Left forelimb (tissue), 1 donor: ENCODE measurements around the gene WDR77.

Experiments used
- DNase-seq: peaks from one replicate; pipeline ENCODE4 v3.0.0-alpha.2; 2018; ENCODE audit warnings: low spot score

Gene WDR77

DNA sequence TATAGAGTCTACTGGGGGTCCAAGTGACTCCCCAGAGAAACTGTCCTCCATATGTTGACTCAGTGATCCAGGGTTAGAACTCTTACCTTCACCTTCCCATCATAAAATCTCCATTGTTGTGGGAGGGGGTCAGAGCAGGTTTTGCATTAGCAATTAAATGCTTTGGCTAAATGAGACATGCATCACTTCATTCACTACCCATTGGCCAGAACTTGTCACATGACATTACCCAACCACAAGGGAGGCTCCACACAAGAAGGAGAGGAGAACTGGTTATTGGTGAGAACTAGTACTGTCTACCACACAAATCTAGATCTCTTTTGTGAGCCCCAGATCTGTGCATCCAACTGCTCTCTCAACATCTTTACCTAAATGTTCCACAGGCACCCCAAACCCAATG is 20.5 kb upstream of the WDR77 start:
- no peak for DNase-seq

DNA sequence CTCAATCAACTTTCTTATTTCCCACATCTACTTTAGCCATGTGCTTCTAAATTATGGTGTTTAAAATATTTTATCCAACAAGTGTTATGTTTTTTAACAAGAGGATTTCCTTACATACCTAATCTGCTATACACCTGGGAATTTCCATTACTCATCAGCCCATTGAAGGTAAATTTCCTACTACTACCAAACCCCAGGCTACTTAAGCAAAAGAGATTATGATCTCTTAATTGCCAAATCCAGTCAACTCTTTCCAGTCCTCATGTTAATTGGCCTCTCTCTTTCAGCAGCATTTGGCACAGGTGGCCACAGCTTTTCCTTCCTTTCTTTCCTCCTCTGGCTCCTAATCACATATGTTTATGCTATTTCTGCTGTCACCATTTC is 19.7 kb upstream of the WDR77 start:
- no peak for DNase-seq

DNA sequence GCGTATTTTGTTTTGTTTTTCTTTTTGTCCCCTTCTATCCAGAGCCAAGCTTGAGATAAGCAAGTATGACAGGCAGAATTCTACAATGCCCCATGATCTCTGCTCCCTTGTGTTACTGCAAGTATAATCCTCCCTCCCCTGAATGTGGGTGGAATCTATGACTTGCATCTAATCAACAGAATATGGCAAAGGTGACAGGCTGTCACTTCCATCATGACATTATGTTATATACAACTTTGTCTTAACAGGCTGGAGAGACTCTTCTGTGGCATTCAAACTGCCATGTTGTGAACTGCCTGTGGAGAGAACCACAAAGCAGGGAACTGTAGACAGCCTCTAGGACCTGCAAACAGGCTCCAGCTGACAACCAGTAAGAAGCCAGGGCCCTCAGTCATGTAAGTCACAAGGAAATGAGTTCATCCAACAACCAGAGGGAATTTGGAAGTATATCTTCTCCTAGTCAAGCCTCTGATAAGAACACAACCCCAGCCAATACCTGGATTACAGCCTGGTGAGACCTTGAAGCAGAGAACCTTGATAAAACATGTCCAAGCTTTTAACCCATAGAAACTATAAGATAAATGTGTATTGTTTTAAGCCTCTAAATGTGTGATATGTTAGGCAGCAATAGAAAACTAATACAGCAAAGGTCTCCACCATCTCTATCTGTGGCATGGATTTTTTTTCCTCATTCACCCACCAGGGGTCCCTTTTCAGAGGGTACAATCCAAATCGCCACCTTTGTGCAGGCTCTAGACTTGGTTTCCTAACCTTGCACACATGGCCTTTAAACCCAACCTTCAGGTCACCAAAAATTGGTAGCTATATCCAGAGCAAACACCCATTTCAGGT is 19.0 kb upstream of the WDR77 start:
- no peak for DNase-seq

DNA sequence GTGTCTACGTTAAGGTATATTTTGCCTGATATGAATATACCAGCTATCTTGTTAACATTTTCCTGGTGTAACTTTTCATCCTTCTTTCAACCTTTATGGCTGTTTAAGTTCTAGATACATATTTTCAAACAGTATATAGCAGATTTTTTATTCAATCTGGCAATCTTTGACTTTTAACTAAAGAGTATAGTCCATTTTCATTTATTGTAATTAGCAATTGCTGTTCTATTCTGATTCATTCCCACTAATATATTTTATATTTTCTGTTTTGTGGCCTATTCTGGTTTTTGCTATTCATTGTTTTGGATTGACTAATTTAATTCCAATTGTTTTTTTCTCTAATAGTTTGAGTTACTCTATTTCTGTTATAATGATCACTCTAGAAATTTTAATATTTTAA is 17.4 kb upstream of the WDR77 start:
- DNase-seq: no peak

DNA sequence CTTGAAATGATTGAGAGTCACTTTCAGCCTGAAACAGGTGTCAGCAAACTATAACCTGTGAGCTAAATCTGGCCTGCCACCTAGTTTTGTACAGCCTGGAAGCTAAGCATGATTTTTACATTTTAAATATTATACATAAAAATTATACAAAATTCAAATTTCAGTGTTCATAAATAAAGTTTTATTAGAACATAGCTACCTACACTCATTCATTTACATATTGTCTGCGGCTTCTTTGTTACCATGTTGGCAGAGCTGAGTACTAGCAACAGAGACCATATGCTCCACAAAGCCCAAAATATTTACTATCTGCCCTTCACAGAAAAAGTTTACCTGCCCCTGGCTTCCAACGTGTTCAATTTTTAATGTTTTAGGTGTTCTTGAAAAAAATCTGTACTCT is 16.7 kb upstream of the WDR77 start:
- DNase-seq: no peak

DNA sequence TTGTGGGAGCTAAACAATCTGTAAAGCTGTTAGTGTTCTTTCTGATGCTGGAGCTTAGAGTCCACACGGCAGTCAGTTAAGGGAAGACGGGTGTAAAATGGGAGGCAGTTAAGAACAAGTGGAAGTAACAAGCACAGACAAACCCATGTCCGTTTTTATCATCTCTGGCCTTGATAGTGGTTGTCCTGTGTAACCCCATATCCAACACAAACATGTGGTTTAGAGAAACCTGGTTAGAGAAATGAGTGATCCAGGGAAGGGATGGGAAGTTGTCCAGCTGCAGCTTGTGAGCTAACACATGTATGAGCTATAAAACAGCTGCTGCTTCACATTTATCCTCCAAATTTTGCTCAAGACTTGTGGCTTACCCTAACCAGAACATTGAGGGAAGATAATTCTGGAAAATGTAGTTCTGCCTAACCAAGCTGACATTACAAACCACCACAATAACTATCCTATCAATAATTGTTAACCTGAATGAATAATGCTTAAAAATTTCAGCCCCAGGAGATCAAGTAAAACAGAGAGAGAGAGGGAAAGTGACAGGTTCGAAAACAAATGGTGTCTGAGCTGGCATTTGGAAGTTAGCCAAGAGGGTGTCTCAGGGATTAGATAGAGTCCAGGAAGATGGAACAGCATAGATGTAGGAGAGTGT is 14.1 kb upstream of the WDR77 start:
- no peak for DNase-seq

DNA sequence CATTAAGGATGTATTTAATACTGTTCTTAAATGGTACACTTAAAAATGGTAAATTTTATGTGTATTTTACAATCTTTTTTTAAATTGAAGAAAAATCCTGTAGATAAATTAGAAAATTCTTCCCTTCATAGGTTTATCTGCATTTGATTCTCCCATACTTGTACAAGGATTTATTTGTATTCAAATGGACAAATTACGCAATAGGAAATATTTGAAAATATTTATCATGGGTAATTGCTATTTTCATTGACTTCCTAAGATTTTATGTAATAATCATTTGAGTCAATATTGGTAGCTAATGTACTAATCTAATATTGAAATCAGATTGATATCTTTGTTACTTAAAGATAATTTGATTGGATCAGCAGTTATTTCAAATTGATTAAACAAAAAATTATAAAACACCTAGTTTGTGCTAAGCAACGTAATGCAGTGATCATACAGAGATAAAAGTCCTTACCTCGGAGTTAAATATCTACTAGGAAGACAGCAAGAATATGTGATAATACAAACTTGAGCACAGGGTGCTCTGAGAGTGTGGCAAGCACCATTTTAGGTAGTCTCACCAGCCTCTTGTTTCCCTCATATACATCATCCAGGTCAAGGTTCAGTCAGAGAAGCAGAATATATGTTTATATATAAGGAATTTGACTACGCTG is 13.4 kb upstream of the WDR77 start:
- no peak for DNase-seq

DNA sequence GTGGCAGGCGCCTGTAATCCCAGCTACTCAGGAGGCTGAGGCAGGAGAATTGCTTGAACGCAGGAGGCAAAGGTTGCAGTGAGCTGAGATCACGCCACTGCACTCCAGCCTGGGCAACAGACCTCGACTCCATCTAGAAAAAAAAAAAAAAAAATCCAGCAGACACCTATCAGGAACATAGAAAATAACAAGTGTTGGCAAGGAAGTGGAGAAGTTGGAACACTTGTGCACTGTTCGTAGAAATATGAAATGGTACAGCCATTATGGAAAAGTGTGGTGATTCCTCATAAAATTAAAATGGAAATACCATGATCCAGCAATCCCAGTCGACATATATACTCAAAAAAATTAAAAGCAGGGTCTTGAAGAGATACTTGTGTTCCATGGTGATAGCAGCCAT is 12.7 kb upstream of the WDR77 start:
- DNase-seq: no peak

DNA sequence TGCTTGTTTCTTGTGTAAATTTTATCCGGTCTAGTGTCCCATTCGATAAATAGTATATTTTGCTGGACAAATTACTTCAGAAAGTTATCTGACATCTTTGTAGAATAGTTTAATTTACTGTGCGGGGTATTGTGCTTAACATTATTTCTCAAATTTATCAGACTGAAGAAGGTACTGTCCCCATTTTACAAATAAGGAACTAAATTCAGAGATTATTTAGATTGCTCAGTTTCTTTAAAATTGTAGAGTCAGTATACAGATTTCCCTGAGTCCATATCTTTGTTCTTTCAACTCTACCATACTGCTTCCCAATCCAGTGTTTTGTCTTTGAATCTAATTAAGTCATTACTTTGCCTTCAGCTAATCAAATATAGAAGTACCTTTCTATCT is 6.6 kb upstream of the WDR77 start:
- DNase-seq: no peak

DNA sequence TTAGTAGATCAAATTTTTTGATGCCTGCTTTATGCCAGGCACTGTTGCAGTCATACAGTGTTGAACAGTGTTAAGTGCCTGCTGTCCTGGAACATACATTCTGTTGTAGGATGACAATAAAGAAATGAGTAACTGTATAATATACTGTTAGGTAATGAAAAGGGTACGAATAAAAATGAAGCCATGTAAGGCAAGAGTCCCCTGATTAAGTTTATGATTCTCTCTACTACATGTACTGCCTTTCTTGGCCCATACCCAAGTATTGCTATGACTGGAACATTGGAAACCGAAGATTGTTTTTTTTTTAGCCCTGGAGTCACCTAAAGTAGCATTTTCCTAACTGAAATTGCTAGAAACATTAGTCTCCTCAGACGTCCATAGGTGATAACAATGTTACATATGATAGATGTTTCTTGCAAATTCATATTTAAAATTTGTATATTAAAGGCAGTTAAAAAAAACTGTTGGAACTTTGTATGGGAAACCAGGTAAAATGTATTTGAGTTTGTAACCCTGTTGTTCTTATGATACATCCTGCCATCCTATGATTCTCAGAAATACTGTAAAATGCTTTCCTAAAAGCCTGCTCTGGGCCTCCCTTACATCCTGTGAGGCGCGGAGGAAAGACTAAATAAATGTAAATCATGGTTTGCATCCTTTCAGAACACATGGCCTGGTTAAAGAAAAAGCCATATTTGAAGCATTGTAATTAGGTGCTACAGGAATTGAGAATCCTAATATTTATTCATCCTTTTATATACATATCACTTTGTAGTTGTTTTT is 6.0 kb upstream of the WDR77 start:
- DNase-seq: no peak

DNA sequence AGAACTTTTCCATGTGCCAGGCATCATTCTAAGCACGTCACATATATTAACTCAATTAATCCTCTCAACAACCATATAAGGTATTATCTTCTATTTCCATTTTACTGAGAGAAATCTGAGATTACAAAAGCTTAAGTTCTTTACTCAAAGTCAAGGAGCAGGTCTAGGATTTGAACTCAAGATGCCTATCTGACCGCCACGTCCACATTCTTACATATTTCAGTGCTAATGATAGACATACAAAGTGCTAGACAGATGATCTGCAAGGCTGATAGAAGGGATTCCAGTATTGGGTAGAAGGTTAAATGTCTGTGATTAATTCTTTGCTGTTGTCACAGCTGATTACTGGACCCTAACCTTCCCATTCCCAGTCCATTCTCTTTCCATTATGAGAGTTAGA is 4.7 kb upstream of the WDR77 start:
- DNase-seq: no peak

DNA sequence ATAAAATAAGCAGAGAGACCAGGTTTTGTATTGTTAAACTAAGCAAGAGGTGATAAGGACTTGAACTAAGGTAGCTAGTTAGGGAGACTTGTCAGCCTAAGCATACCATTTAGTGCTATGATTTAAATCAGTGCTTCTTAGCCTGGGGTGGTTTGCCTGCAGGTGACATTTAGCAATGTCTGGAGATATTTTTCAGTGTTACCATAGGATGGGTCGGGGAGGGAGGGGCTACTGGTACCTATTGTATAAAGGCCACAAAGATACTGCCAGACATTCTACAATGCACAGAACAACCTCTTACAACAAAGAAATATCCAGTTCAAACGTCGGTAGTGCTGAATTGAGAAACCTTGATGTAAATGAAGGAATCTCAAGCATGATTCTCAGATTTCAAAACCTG is 3.5 kb upstream of the WDR77 start:
- DNase-seq: no peak

DNA sequence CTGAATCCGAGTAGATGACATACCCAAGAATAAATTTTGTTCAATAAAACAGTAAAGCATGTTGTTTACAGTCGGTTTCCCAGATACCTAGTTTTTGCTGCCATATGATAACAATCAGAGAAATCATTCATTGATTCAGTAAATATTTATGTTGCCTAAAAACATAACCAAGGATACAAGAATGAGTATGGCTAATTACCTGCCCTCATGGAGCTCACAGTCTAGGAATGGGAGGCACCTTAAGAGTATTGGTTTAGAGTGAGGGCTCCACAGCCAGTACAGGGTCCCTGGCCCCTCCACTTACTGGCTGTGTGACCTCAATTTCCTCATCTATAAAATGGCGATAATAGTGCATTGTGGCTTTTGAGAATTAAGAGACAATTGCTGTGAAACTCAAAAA is 1.1 kb upstream of the WDR77 start:
- DNase-seq: no peak

DNA sequence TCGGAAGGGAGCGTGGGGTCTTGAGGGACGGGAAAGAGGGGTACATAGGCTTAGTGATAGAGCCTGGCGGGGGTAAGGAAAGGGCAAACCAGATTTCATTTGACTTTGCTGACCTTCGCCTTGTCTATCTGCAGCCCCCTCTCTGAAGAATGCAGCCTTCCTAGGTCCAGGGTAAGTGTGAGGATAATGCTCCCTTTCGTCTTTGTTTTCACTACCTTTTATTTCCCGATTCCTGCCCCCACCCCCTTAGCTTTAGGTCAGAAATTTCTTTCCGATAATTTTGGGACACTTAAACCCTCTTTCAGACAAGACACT is 604 bp upstream of the WDR77 start:
- DNase-seq: no peak

DNA sequence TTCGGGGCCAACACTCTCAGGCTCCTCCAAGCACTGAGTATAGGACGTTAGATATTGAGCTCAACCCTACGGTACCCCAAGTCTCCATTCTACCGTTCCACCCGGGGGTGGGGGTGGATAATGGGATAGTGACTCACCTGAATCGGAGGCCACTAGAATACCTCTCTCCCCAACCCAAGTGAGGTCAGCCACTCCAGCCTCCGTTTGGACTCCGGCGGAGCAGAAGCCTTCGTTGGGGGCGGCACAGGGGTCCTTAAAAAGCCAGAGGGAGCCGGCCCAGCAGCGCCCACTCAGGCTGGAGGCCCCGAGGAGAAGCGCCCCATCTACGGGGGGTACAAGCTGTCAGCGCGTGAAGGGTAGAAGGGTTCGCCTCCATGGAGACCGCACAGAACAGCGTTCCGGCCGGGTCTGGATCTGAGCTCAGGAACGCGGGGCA is 556 bp downstream of the WDR77 start:
- no peak for DNase-seq

DNA sequence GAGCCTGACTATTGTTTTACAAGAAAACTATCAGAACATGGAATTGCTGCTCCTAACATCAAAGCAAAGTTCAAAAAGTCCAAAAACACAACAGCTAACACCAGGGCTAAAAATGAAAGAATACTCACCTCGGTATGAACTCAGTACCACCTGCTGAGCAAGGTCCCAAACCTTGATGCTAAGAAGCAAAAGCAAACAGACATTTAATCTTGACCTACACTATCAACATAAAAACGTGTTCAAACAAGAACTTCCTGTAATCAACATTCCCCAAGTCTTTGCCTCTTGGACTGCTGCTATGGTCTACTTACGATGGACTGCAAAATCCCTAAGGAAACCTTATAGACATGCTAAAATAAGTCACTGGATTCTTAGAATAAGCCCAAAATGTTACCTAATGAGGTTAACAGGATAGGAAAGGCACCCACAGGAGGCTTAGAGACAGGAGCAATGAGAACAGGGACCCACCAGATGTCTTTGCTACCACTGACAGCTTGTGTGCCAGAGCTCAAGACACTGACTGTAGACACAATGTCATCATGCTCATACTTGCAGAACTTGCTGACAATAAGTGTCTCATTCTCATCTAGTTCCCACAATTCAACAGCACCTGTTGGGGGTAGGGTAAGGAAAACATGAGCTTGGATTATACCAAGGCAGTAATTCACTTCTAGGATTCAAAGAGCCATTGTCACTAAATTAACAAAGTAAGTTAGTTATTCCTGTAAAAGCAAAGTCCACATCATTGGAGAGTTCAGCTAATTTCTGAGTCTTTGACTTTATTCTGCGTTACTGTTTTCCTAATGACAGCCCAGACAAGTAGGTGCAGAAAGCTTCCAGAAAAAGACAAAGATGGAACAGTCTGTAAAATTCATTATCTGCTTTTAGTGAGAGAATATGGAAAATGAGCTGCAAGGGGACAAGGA is 1.8 kb downstream of the WDR77 start:
- no peak for DNase-seq

DNA sequence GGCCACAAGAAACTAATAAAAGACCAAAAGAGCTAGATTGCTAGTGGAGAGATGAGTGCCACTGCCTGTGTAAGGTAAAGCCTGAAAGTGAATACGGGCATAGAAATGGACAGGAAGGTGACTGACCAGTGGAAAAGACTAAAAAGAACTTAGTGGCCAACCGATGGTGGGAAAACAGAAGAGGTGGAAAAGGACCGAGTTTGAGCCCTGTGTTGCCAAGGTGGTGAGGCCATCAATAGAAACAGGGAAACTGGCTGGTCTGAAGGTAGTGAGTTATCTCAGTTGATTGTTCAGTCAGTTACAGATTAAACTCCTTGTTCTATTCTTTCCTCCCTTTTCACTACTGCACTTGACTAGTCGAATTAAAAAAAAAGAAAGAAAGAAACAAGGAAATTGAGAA is 2.5 kb downstream of the WDR77 start:
- DNase-seq: no peak

DNA sequence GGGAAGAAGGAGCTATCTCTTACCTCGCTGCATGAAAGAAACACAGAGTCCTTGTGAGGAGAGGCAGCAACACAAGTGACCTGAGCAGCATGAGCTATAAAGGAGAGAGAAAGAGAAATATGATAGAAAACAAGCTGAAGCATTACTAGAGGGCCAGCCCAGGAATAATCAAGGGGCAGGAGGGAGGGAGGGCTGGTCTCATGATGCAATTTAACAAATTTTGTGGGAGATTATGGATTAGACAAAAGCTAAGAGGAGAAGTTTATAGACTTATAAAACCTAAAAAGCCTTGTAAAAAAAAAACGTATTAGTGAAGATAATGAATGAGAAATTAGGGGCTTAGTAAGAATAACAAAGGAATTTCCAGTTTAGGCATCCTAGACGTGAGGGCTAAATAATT is 5.0 kb downstream of the WDR77 start:
- no peak for DNase-seq

DNA sequence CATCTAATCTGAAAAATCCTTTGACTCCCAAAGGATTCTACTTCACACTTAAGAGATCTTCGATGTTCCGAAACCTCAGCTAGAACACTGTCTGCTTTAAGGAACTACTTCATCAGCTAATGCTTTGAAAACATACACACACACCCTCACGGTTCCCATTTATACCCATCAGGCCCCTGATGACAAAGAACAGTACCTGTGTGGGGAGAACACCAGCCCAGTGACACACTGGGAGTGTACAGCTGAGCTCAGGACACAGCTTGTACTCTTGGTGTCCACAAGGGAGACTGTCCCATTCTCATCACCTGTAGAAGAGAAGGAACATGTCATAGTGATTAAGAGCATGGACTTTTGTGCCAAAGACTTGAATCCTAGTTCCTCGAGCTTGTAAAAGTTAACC is 6.6 kb downstream of the WDR77 start:
- DNase-seq: no peak

DNA sequence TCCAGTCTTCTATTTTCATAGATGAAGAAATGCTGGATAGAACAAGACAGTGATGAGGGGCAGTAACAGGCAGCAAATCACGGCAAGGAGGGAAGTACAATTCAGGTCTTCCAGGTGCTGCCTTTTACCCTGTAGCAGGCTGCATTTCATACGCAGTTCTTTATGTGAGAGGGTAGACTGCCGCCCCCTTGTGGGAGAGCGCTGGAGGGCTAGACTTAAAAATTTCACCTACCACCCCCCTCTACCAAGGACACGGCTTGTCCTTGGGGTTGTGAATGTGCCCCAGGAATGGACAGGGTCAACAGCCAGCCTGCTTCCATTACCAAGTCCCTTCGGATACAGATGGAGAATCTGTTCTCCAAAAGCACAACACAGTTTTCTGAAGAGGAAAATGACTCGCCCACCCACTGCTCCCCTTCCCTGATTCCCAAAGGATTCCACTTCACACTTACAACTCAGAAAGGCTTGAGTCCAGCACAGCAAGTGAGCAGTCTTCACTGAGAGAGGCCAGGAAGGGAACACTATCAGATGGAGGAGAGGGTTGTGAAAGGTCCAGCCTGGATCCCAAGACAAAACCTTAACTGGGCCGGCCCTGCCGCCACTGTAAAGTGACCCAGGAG is 7.4 kb downstream of the WDR77 start:
- DNase-seq: no peak
